ENCODE measurements around the gene BCL2A1. TPM values are rescaled to one million over a fixed set of nuclear protein-coding genes. Genes with fewer than 3 reads are reported as not detected.
"Not testable (repeated sequence)": the region's sequence is repeated elsewhere in the genome, so short reads cannot be mapped to it uniquely, and the experiment has no call there.

BCL2A1 gene
- polyA plus RNA-seq, 1 donor: 4.9 TPM

GRCh38 chr15:79930516-79930915 lies 40.5 kb downstream of the BCL2A1 start:
- peak overlapping the region; percentile 40 for H3K27ac ChIP-seq (ENCODE audit: low read length)
- no CpG with 5 or more reads among the region's 5 CpGs for WGBS (ENCODE audit: insufficient coverage, low lambda C conversion rate)
- H3K4me3 ChIP-seq (ENCODE audit: low read length): no peak overlapping the region
- H3K9me3 ChIP-seq (ENCODE audit: control insufficient read depth, low read depth, low read length): peaks cover 6% of the 10 kb centered on the region
- peak in 1 of 2 donors; percentile 49 for DNase-seq
- no peaks in the 10 kb centered on the region for H3K36me3 ChIP-seq (ENCODE audit: control insufficient read depth, insufficient read depth, low read length)
- H3K27me3 ChIP-seq (ENCODE audit: control insufficient read depth, insufficient read depth, low read length): no peaks in the 10 kb centered on the region
- peaks cover 6% of the 10 kb centered on the region for H3K4me1 ChIP-seq (ENCODE audit: control insufficient read depth, insufficient read depth, low read length)

- 88% methylated on average over 2 of the region's 2 CpGs for WGBS (ENCODE audit: insufficient coverage, low lambda C conversion rate)
- no peaks in the 10 kb centered on the region for H3K27me3 ChIP-seq (ENCODE audit: control insufficient read depth, insufficient read depth, low read length)
- no peaks in the 10 kb centered on the region for H3K36me3 ChIP-seq (ENCODE audit: control insufficient read depth, insufficient read depth, low read length)
- peaks cover 12% of the 10 kb centered on the region for H3K9me3 ChIP-seq (ENCODE audit: control insufficient read depth, low read depth, low read length)
- no peak overlapping the region for H3K4me3 ChIP-seq (ENCODE audit: low read length)
- no peak for DNase-seq
- peaks cover 4% of the 10 kb centered on the region for H3K4me1 ChIP-seq (ENCODE audit: control insufficient read depth, insufficient read depth, low read length)
- no peak overlapping the region for H3K27ac ChIP-seq (ENCODE audit: low read length)
These were observed 41.6 kb downstream of the BCL2A1 start for GRCh38 chr15:79929412-79929811.

GRCh38 chr15:79926116-79926515 lies 44.9 kb downstream of the BCL2A1 start:
- H3K4me3 ChIP-seq (ENCODE audit: low read length); H3K27ac ChIP-seq (ENCODE audit: low read length); DNase-seq; H3K36me3 ChIP-seq (ENCODE audit: control insufficient read depth, insufficient read depth, low read length); H3K4me1 ChIP-seq (ENCODE audit: control insufficient read depth, insufficient read depth, low read length); H3K27me3 ChIP-seq (ENCODE audit: control insufficient read depth, insufficient read depth, low read length): not testable (repeated sequence)
- H3K9me3 ChIP-seq (ENCODE audit: control insufficient read depth, low read depth, low read length): peaks cover 21% of the 10 kb centered on the region
- no CpG with 5 or more reads among the region's 36 CpGs for WGBS (ENCODE audit: insufficient coverage, low lambda C conversion rate)

GRCh38 chr15:79924379-79924778 lies 46.6 kb downstream of the BCL2A1 start:
- no peaks in the 10 kb centered on the region for H3K27me3 ChIP-seq (ENCODE audit: control insufficient read depth, insufficient read depth, low read length)
- H3K4me3 ChIP-seq (ENCODE audit: low read length): peak overlapping the region; percentile 87
- peaks cover 16% of the 10 kb centered on the region for H3K36me3 ChIP-seq (ENCODE audit: control insufficient read depth, insufficient read depth, low read length)
- no peak for DNase-seq
- H3K27ac ChIP-seq (ENCODE audit: low read length): peak overlapping the region; percentile 98
- H3K9me3 ChIP-seq (ENCODE audit: control insufficient read depth, low read depth, low read length): peaks cover 36% of the 10 kb centered on the region
- no peaks in the 10 kb centered on the region for H3K4me1 ChIP-seq (ENCODE audit: control insufficient read depth, insufficient read depth, low read length)
- WGBS (ENCODE audit: insufficient coverage, low lambda C conversion rate): 87% methylated on average over 3 of the region's 24 CpGs

- no CpG with 5 or more reads among the region's 68 CpGs for WGBS (ENCODE audit: insufficient coverage, low lambda C conversion rate)
- Histone ChIP-seq H3K4me3 (ENCODE audit: low read length) (peak overlapping the region; percentile 87), H3K27ac (ENCODE audit: low read length) (peak overlapping the region; percentile 98), H3K36me3 (ENCODE audit: control insufficient read depth, insufficient read depth, low read length) (peaks cover 21% of the 10 kb centered on the region), H3K9me3 (ENCODE audit: control insufficient read depth, low read depth, low read length) (peaks cover 43% of the 10 kb centered on the region), H3K4me1 (ENCODE audit: control insufficient read depth, insufficient read depth, low read length) (no peaks in the 10 kb centered on the region), H3K27me3 (ENCODE audit: control insufficient read depth, insufficient read depth, low read length) (no peaks in the 10 kb centered on the region)
- DNase-seq: peak; percentile 98 to 99
These were observed 47.4 kb downstream of the BCL2A1 start for GRCh38 chr15:79923515-79924169.

GRCh38 chr15:79923079-79923514 lies 47.9 kb downstream of the BCL2A1 start:
- peak overlapping the region; percentile 98 for H3K27ac ChIP-seq (ENCODE audit: low read length)
- H3K36me3 ChIP-seq (ENCODE audit: control insufficient read depth, insufficient read depth, low read length): peaks cover 24% of the 10 kb centered on the region
- peaks cover 47% of the 10 kb centered on the region for H3K9me3 ChIP-seq (ENCODE audit: control insufficient read depth, low read depth, low read length)
- H3K4me1 ChIP-seq (ENCODE audit: control insufficient read depth, insufficient read depth, low read length): no peaks in the 10 kb centered on the region
- no peaks in the 10 kb centered on the region for H3K27me3 ChIP-seq (ENCODE audit: control insufficient read depth, insufficient read depth, low read length)
- peak overlapping the region; percentile 87 for H3K4me3 ChIP-seq (ENCODE audit: low read length)
- peak; percentile 62 to 89 for DNase-seq
- no CpG with 5 or more reads among the region's 51 CpGs for WGBS (ENCODE audit: insufficient coverage, low lambda C conversion rate)

GRCh38 chr15:79922512-79923078 lies 48.4 kb downstream of the BCL2A1 start:
- H3K4me1 ChIP-seq (ENCODE audit: control insufficient read depth, insufficient read depth, low read length): no peaks in the 10 kb centered on the region
- H3K9me3 ChIP-seq (ENCODE audit: control insufficient read depth, low read depth, low read length): peaks cover 52% of the 10 kb centered on the region
- H3K27me3 ChIP-seq (ENCODE audit: control insufficient read depth, insufficient read depth, low read length): no peaks in the 10 kb centered on the region
- no CpG with 5 or more reads among the region's 17 CpGs for WGBS (ENCODE audit: insufficient coverage, low lambda C conversion rate)
- peak overlapping the region; percentile 87 for H3K4me3 ChIP-seq (ENCODE audit: low read length)
- H3K36me3 ChIP-seq (ENCODE audit: control insufficient read depth, insufficient read depth, low read length): peaks cover 27% of the 10 kb centered on the region
- DNase-seq: no peak
- H3K27ac ChIP-seq (ENCODE audit: low read length): peak overlapping the region; percentile 98

- H3K4me3 ChIP-seq (ENCODE audit: low read length): no peak overlapping the region
- peaks cover 27% of the 10 kb centered on the region for H3K36me3 ChIP-seq (ENCODE audit: control insufficient read depth, insufficient read depth, low read length)
- no CpG with 5 or more reads among the region's 12 CpGs for whole genome bisulfite sequencing (ENCODE audit: insufficient coverage, low lambda C conversion rate)
- no peaks in the 10 kb centered on the region for H3K4me1 ChIP-seq (ENCODE audit: control insufficient read depth, insufficient read depth, low read length)
- H3K9me3 ChIP-seq (ENCODE audit: control insufficient read depth, low read depth, low read length): peaks cover 42% of the 10 kb centered on the region
- H3K27me3 ChIP-seq (ENCODE audit: control insufficient read depth, insufficient read depth, low read length): no peaks in the 10 kb centered on the region
- no peak overlapping the region for H3K27ac ChIP-seq (ENCODE audit: low read length)
- no peak for DNase-seq
These were observed 51.1 kb downstream of the BCL2A1 start for GRCh38 chr15:79919749-79920511.

GRCh38 chr15:79919090-79919748 lies 51.8 kb downstream of the BCL2A1 start:
- H3K27me3 ChIP-seq (ENCODE audit: control insufficient read depth, insufficient read depth, low read length): no peaks in the 10 kb centered on the region
- peaks cover 27% of the 10 kb centered on the region for H3K36me3 ChIP-seq (ENCODE audit: control insufficient read depth, insufficient read depth, low read length)
- no peak overlapping the region for H3K4me3 ChIP-seq (ENCODE audit: low read length)
- WGBS (ENCODE audit: insufficient coverage, low lambda C conversion rate): 100% methylated on average over 3 of the region's 27 CpGs
- H3K4me1 ChIP-seq (ENCODE audit: control insufficient read depth, insufficient read depth, low read length): no peaks in the 10 kb centered on the region
- no peak overlapping the region for H3K27ac ChIP-seq (ENCODE audit: low read length)
- peaks cover 38% of the 10 kb centered on the region for H3K9me3 ChIP-seq (ENCODE audit: control insufficient read depth, low read depth, low read length)
- DNase-seq: no peak

- Histone ChIP-seq H3K27me3 (ENCODE audit: control insufficient read depth, insufficient read depth, low read length) (no peaks in the 10 kb centered on the region), H3K27ac (ENCODE audit: low read length) (no peak overlapping the region), H3K9me3 (ENCODE audit: control insufficient read depth, low read depth, low read length) (peaks cover 45% of the 10 kb centered on the region), H3K4me1 (ENCODE audit: control insufficient read depth, insufficient read depth, low read length) (no peaks in the 10 kb centered on the region), H3K4me3 (ENCODE audit: low read length) (no peak overlapping the region), H3K36me3 (ENCODE audit: control insufficient read depth, insufficient read depth, low read length) (peaks cover 27% of the 10 kb centered on the region)
- DNase-seq: no peak
- WGBS (ENCODE audit: insufficient coverage, low lambda C conversion rate): no CpG with 5 or more reads among the region's 11 CpGs
These were observed 52.7 kb downstream of the BCL2A1 start for GRCh38 chr15:79918278-79918677.

Measured in large intestine (tissue), 3 donors.